A549 (cell line): Measurements from ENCODE around the gene CISTR. TPM values are rescaled to one million over a fixed set of nuclear protein-coding genes. Genes with fewer than 3 reads are reported as not detected.
A peak's percentile ranks its signal among the peaks of the same experiment; 100 is the strongest.

Source experiments
- ATAC-seq, 2 experiments: fragments of 200-7000 bp in 1 of 2; fragments of >200 bp in 1 of 2; cut with Nextera tagmentation in 1 of 2; cut with Tn5 transposase in 1 of 2; 3 replicates each; pipeline versions ENCODE4 v1.8.0 to v1.9.1; 2018 to 2020; ENCODE audit warnings: mild to moderate bottlenecking in 1 of 2, moderate library complexity in 1 of 2
- CTCF ChIA-PET: fragments of 300-600 bp; sonication (Branson Sonifier 250); formaldehyde crosslinking; extraction: SDS; loops from one replicate; lab custom pipeline; 2021; ENCODE audit warnings: antibody characterized with exemption, inconsistent platforms; lab: Yijun Ruan, JAX
- POLR2A ChIA-PET: fragments of 350-600 bp; formaldehyde crosslinking; extraction: SDS; loops from one replicate; lab custom pipeline; 2021; ENCODE audit warnings: antibody characterized with exemption, inconsistent platforms; lab: Yijun Ruan, JAX
- DNase-seq, 2 experiments: peaks; one replicate each; pipeline versions ENCODE4 v3.0.0 to v3.0.0-alpha.2; 2011 to 2016; ENCODE audit warnings: low read depth in 1 of 2, low spot score in 1 of 2
- FAIRE-seq: peaks from 2 replicates; lab custom pipeline; 2011; peaks lifted over from hg19 to GRCh38; lab: Jason Lieb, UNC
- H3K27ac ChIP-seq, 2 experiments: fragments of >200 bp; sonication (Bioruptor Twin); formaldehyde crosslinking; 3 replicates each; pipeline ENCODE4 v1.5.1; 2016 to 2017
- H3K4me1 ChIP-seq: fragments of >200 bp; sonication (Bioruptor Twin); formaldehyde crosslinking; 3 replicates; pipeline ENCODE4 v1.6.1; 2016
- H3K4me2 ChIP-seq: fragments of >200 bp; sonication (Bioruptor Twin); formaldehyde crosslinking; 3 replicates; pipeline ENCODE4 v1.6.1; 2016
- H3K4me3 ChIP-seq: fragments of >200 bp; sonication (Bioruptor Twin); formaldehyde crosslinking; 3 replicates; pipeline ENCODE4 v1.5.1; 2016
- H3K9me3 ChIP-seq: fragments of >200 bp; sonication (Bioruptor Twin); formaldehyde crosslinking; 3 replicates; pipeline ENCODE4 v1.6.1; 2016
- CEBPB ChIP-seq, 2 experiments: fragments of >200 bp in 1 of 2; sonication (Bioruptor Twin) in 1 of 2; formaldehyde crosslinking in 1 of 2; IDR thresholded peaks; 2 replicates each; pipeline ENCODE4 v1.6.1; 2012 to 2016
- EP300 ChIP-seq, 2 experiments: fragments of >200 bp; sonication (Bioruptor Twin); formaldehyde crosslinking; IDR thresholded peaks; 2 replicates in 1 of 2; 3 replicates in 1 of 2; pipeline ENCODE4 v1.6.1; 2016 to 2017
- FOXS1 ChIP-seq: fragments of 250-450 bp; sonication (Bioruptor Pico); IDR thresholded peaks from 2 replicates; pipeline ENCODE4 v1.5.0; 2020; ENCODE audit warnings: mild to moderate bottlenecking, moderate library complexity
- GATA3 ChIP-seq: IDR thresholded peaks from 2 replicates; pipeline ENCODE4 v1.6.1; 2012; ENCODE audit warnings: borderline replicate concordance
- HOXB5 ChIP-seq: fragments of 250-450 bp; sonication (Bioruptor Pico); IDR thresholded peaks from 2 replicates; pipeline ENCODE4 v1.5.0; 2020; ENCODE audit warnings: mild to moderate bottlenecking, moderate library complexity
- POLR2A ChIP-seq: IDR thresholded peaks from 2 replicates; pipeline ENCODE4 v1.6.1; 2012; ENCODE audit warnings: mild to moderate bottlenecking, low read length
- TFCP2L1 ChIP-seq: fragments of 250-450 bp; sonication (Bioruptor Pico); IDR thresholded peaks from 2 replicates; pipeline ENCODE4 v1.5.0; 2021; ENCODE audit warnings: mild to moderate bottlenecking
- TP53 ChIP-seq: fragments of 250-450 bp; sonication (Bioruptor Pico); IDR thresholded peaks from 2 replicates; pipeline ENCODE4 v1.5.0; 2021; ENCODE audit warnings: mild to moderate bottlenecking, moderate library complexity
- ZNF302 ChIP-seq: fragments of 250-450 bp; sonication (Bioruptor Pico); IDR thresholded peaks from 2 replicates; pipeline ENCODE4 v1.9.0; 2021; ENCODE audit warnings: inconsistent platforms, mild to moderate bottlenecking, moderate library complexity
- WGBS: methylation state at CpG from one replicate; pipeline ENCODE4 v1.1.6; 2017; ENCODE audit errors: missing lambda C conversion rate; 5-methylcytosine and 5-hydroxymethylcytosine counted together
- polyA plus RNA-seq, 4 experiments: library from polyadenylated mRNA; depleted of rRNA in 3 of 4; stranded (reverse); fragments of >200 nt; fragmentation: RNase III in 1 of 4; extraction: RNeasy Plus Mini Kit Qiagen cat#74134 plus additional on column Dnase treatment in 1 of 4; gene quantifications; 2 replicates in 3 of 4; 3 replicates in 1 of 4; pipeline ENCODE4 v1.2.3, GENCODE V29; 2011 to 2017
- TF ChIP-seq, protein P1 (sequence below): fragments of 200-600 bp; sonication (generic); IDR thresholded peaks from 2 replicates; pipeline ENCODE4 v1.6.1; 2016; ENCODE audit warnings: antibody characterized with exemption, mild to moderate bottlenecking, moderate library complexity
- TF ChIP-seq, protein P2 (sequence below): fragments of >200 bp; sonication (Bioruptor Twin); formaldehyde crosslinking; IDR thresholded peaks from 3 replicates; pipeline ENCODE4 v1.5.1; 2016
- TF ChIP-seq, protein P3 (sequence below): fragments of 150-350 bp; IDR thresholded peaks from 2 replicates; pipeline ENCODE4 v1.6.1; 2014; ENCODE audit warnings: low read depth, mild to moderate bottlenecking, low read length
- TF ChIP-seq, protein P4 (sequence below): IDR thresholded peaks from 2 replicates; pipeline ENCODE4 v1.6.1; 2012; ENCODE audit warnings: low read depth, borderline replicate concordance

The CISTR gene
- polyA plus RNA-seq, 2 of the 4 experiments (the other 2 are of a cell fraction): not detected

DNA sequence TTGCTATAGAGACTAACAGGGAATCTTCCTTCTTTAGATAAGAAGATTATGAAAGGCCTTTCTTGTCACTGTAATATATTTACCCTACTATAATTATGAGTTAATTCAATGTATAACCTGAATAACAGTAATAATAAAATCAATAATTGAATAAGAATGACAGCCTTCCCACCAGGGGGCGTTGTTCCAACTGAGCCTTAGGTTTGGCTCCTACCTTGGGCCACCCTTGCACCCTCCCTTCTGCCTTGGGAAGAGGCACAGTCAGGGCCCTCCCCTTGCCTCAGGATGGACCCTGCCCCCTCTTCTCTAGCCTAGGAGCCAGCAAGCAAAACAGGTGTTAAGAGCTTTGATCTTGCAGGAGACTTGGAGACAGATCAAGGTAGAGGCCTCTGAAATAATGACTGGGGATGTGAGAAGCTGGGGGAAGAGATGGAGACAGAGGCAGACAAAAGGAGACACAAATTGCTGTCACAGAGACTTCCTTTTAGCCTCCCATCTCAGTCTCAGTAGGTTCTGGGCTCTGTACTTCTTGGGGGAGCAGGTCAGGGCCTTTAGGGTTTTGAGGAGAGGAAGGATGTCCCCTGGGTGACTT lies 40.1 kb upstream of the CISTR start (continued):
- TF ChIP-seq, protein P1, sequence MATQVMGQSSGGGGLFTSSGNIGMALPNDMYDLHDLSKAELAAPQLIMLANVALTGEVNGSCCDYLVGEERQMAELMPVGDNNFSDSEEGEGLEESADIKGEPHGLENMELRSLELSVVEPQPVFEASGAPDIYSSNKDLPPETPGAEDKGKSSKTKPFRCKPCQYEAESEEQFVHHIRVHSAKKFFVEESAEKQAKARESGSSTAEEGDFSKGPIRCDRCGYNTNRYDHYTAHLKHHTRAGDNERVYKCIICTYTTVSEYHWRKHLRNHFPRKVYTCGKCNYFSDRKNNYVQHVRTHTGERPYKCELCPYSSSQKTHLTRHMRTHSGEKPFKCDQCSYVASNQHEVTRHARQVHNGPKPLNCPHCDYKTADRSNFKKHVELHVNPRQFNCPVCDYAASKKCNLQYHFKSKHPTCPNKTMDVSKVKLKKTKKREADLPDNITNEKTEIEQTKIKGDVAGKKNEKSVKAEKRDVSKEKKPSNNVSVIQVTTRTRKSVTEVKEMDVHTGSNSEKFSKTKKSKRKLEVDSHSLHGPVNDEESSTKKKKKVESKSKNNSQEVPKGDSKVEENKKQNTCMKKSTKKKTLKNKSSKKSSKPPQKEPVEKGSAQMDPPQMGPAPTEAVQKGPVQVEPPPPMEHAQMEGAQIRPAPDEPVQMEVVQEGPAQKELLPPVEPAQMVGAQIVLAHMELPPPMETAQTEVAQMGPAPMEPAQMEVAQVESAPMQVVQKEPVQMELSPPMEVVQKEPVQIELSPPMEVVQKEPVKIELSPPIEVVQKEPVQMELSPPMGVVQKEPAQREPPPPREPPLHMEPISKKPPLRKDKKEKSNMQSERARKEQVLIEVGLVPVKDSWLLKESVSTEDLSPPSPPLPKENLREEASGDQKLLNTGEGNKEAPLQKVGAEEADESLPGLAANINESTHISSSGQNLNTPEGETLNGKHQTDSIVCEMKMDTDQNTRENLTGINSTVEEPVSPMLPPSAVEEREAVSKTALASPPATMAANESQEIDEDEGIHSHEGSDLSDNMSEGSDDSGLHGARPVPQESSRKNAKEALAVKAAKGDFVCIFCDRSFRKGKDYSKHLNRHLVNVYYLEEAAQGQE: no peak
- TF ChIP-seq POLR2A: no peak
- TF ChIP-seq, all 56 proteins: peak for 3

DNA sequence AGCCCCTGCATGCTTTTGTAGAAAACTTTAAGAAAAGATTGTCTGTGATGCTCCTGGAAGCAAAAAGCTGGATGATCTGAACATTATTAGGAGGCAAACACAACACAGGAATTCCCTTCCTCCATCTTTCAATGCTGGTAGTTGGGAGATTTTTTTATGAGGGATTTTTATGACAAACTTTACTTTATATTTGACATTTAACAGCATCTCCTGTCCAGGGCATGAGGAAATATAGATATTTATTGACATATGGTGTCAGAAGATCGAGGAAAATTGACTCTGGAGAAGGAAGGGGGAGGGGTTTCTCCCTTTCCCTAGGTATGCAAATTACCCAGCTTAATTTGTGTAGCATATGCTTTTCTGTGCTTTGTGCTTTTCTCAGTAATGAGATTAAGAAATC lies 37.8 kb upstream of the CISTR start:
- H3K4me3 ChIP-seq: no peak overlapping the region
- DNase-seq (no peak), FAIRE-seq (no peak), ATAC-seq (no peak)
- CTCF ChIA-PET: interaction anchor here (1.3 to 1.7 kb wide), 3 partner anchors 43 to 196 kb away, joined by 3 to 7 read pairs (median 4); partner anchors contain the start of gene HOXC10
- H3K9me3 ChIP-seq: no peaks in the 10 kb centered on the region
- peaks cover 8% of the 10 kb centered on the region; the same call in 1 of the 3 replicates for H3K4me1 ChIP-seq
- POLR2A ChIA-PET: no interaction called here
- TF ChIP-seq GATA3 (no peak), EP300 (IDR thresholded peaks at IDR 0.05) (no peak)
- TF ChIP-seq, protein P2, sequence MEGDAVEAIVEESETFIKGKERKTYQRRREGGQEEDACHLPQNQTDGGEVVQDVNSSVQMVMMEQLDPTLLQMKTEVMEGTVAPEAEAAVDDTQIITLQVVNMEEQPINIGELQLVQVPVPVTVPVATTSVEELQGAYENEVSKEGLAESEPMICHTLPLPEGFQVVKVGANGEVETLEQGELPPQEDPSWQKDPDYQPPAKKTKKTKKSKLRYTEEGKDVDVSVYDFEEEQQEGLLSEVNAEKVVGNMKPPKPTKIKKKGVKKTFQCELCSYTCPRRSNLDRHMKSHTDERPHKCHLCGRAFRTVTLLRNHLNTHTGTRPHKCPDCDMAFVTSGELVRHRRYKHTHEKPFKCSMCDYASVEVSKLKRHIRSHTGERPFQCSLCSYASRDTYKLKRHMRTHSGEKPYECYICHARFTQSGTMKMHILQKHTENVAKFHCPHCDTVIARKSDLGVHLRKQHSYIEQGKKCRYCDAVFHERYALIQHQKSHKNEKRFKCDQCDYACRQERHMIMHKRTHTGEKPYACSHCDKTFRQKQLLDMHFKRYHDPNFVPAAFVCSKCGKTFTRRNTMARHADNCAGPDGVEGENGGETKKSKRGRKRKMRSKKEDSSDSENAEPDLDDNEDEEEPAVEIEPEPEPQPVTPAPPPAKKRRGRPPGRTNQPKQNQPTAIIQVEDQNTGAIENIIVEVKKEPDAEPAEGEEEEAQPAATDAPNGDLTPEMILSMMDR: no peak
- TF ChIP-seq, protein P3, sequence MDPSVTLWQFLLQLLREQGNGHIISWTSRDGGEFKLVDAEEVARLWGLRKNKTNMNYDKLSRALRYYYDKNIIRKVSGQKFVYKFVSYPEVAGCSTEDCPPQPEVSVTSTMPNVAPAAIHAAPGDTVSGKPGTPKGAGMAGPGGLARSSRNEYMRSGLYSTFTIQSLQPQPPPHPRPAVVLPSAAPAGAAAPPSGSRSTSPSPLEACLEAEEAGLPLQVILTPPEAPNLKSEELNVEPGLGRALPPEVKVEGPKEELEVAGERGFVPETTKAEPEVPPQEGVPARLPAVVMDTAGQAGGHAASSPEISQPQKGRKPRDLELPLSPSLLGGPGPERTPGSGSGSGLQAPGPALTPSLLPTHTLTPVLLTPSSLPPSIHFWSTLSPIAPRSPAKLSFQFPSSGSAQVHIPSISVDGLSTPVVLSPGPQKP: no peak
- TF ChIP-seq, protein P4, sequence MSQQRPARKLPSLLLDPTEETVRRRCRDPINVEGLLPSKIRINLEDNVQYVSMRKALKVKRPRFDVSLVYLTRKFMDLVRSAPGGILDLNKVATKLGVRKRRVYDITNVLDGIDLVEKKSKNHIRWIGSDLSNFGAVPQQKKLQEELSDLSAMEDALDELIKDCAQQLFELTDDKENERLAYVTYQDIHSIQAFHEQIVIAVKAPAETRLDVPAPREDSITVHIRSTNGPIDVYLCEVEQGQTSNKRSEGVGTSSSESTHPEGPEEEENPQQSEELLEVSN: no peak
- no peak overlapping the region for H3K27ac ChIP-seq
- WGBS: 14% methylated on average over 1 of the region's 1 CpG
- H3K4me2 ChIP-seq: peak overlapping the region; percentile 7; the same call in 1 of the 3 replicates

DNA sequence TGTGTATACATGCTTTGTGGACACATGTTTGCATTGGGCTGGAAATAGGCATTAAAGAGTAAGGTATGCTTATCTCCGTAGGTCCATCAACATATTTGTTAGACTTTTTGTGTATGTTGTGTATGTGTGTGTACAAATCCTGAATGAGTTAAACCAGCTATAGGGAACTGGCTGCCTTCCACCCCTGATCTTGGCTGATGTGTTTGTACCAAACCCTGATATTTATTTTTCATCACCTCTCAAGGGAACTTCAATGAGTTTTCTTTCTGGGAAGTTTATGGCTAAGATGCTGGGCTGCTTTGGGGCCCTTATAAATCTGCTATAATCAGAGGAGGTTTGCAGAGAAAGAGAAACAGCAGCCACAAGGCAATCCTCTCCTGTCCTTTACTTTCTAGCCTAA lies 37.1 kb upstream of the CISTR start:
- no peak overlapping the region for H3K4me3 ChIP-seq
- ChIA-PET POLR2A (no interaction called here), CTCF (interaction anchor here (0.8 to 2.5 kb wide), 6 partner anchors 14 to 413 kb away, joined by 3 to 8 read pairs (median 4); partner anchors contain the start of gene HOXC10)
- H3K4me1 ChIP-seq: peaks cover 8% of the 10 kb centered on the region; the same call in 1 of the 3 replicates
- no peaks in the 10 kb centered on the region for H3K9me3 ChIP-seq
- ATAC-seq (no peak), DNase-seq (no peak), FAIRE-seq (no peak)
- 85% methylated on average over 1 of the region's 1 CpG for WGBS
- no peak overlapping the region for H3K4me2 ChIP-seq
- H3K27ac ChIP-seq: no peak overlapping the region
- TF ChIP-seq TFCP2L1 (CRISPR knock-in tag) (no peak), HOXB5 (CRISPR knock-in tag) (no peak), TP53 (CRISPR knock-in tag) (no peak), ZNF302 (no peak), FOXS1 (CRISPR knock-in tag) (no peak)

DNA sequence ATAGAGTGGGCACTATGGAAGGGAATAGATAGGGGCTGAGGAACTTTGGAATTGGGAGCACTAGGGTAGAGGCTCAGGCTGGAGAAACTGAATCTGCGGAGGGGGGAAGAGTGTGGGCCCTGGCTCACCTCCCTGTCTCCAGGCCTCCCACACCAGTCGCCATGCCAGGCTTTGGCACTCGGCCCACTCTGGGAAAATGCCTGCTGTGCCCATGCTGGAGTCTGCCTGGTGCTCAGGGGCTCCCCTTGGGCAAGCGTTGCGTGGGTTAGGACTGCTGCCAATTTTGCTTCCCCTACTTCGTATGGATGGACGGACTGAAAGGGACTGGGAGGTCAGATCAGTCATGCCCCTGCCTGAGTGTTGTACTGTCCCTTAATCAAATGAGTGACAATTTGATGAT lies 34.6 kb upstream of the CISTR start:
- TF ChIP-seq EP300 (IDR thresholded peaks at IDR 0.05) (no peak), CEBPB (IDR thresholded peaks at IDR 0.05) (no peak)
- ChIA-PET POLR2A (no interaction called here), CTCF (interaction anchor here (1.6 kb wide), 1 partner anchor 43 kb away, joined by 4 read pairs; no protein-coding TSS in a partner anchor)
- Histone ChIP-seq H3K4me2 (no peak overlapping the region), H3K27ac (no peak overlapping the region), H3K9me3 (no peaks in the 10 kb centered on the region), H3K4me3 (no peak overlapping the region), H3K4me1 (peaks cover 8% of the 10 kb centered on the region; the same call in 1 of the 3 replicates)
- 84% methylated on average over 7 of the region's 7 CpGs for WGBS
- no peak for DNase-seq
- no peak for FAIRE-seq
- ATAC-seq: no peak
